Activated naive CD4-positive, alpha-beta T cell treated with anti-CD3 and anti-CD28 coated beads for 36 hours (primary cell): ENCODE data around the gene INO80E. TPM values are rescaled to one million over a fixed set of nuclear protein-coding genes. Genes with fewer than 3 reads are reported as not detected.
A peak's percentile ranks its signal among the peaks of the same experiment; 100 is the strongest.

Source experiments
- CTCF ChIA-PET: fragments of 350-600 bp; sonication (Branson Sonifier 250); formaldehyde crosslinking; loops from one replicate; lab custom pipeline; 2021; ENCODE audit warnings: antibody characterized with exemption; lab: Charles Lee
- DNase-seq: peaks from one replicate; pipeline ENCODE4 v3.0.0-alpha.2; 2020
- H3K27ac Mint-ChIP-seq: one replicate; pipeline ENCODE4 v1.8.0; 2021; ENCODE audit warnings: mild to moderate bottlenecking, mixed read lengths
- H3K27me3 Mint-ChIP-seq: one replicate; pipeline ENCODE4 v1.8.0; 2021; ENCODE audit warnings: low read depth, mixed read lengths
- H3K36me3 Mint-ChIP-seq: one replicate; pipeline ENCODE4 v1.8.0; 2021; ENCODE audit warnings: low read depth, mixed read lengths
- H3K4me1 Mint-ChIP-seq: one replicate; pipeline ENCODE4 v1.8.0; 2021; ENCODE audit warnings: low read depth, mixed read lengths
- H3K4me3 Mint-ChIP-seq: one replicate; pipeline ENCODE4 v1.8.0; 2021; ENCODE audit warnings: mild to moderate bottlenecking, moderate library complexity, mixed read lengths
- H3K9me3 Mint-ChIP-seq: one replicate; pipeline ENCODE4 v1.8.0; 2021; ENCODE audit warnings: mixed read lengths
- intact Hi-C: fragments of 100-400 bp; cut with micrococcal nuclease; formaldehyde crosslinking; loops from one replicate; pipeline ENCODE4 v1.15.1; 2023
- total RNA-seq, 2 experiments: library from RNA; stranded (reverse); gene quantifications; one replicate each; pipeline ENCODE4 v1.2.3, GENCODE V29; 2021

The INO80E gene
- total RNA-seq, 2 experiments from 2014 or later, result 62.0 to 65.4 TPM

GRCh38 chr16:29989111-29989858 is 6.8 kb upstream of the INO80E start:
- intact Hi-C loops, result no loop called here
- DNase-seq, result no peak
- no peak overlapping the region for H3K27ac Mint-ChIP-seq
- H3K27me3 Mint-ChIP-seq, result no peaks in the 10 kb centered on the region
- CTCF ChIA-PET, result interaction anchor here (0.6 to 1.4 kb wide), 2 partner anchors 43 to 66 kb away, joined by 3 read pairs; no protein-coding TSS in a partner anchor
- H3K9me3 Mint-ChIP-seq, result no peaks in the 10 kb centered on the region
- H3K4me1 Mint-ChIP-seq, result peaks cover 5% of the 10 kb centered on the region
- no peak overlapping the region for H3K4me3 Mint-ChIP-seq
- peaks cover 24% of the 10 kb centered on the region for H3K36me3 Mint-ChIP-seq

- H3K4me1 Mint-ChIP-seq, result peaks cover 13% of the 10 kb centered on the region
- no peaks in the 10 kb centered on the region for H3K27me3 Mint-ChIP-seq
- intact Hi-C loops, result no loop called here
- no peak overlapping the region for H3K4me3 Mint-ChIP-seq
- H3K27ac Mint-ChIP-seq, result no peak overlapping the region
- CTCF ChIA-PET, result no interaction called here
- H3K36me3 Mint-ChIP-seq, result peaks cover 26% of the 10 kb centered on the region
- no peaks in the 10 kb centered on the region for H3K9me3 Mint-ChIP-seq
- DNase-seq, result no peak
These were observed 6.0 kb upstream of the INO80E start for GRCh38 chr16:29990034-29990433.

GRCh38 chr16:29990883-29991570 is 5.0 kb upstream of the INO80E start:
- CTCF ChIA-PET, result no interaction called here
- Mint-ChIP-seq H3K36me3 (peaks cover 28% of the 10 kb centered on the region), H3K27ac (no peak overlapping the region), H3K27me3 (no peaks in the 10 kb centered on the region), H3K9me3 (no peaks in the 10 kb centered on the region), H3K4me1 (peaks cover 15% of the 10 kb centered on the region), H3K4me3 (no peak overlapping the region)
- intact Hi-C loops, result no loop called here
- no peak for DNase-seq

- Mint-ChIP-seq H3K4me3 (no peak overlapping the region), H3K9me3 (no peaks in the 10 kb centered on the region), H3K4me1 (peaks cover 15% of the 10 kb centered on the region), H3K36me3 (peaks cover 29% of the 10 kb centered on the region), H3K27ac (no peak overlapping the region), H3K27me3 (no peaks in the 10 kb centered on the region)
- CTCF ChIA-PET, result no interaction called here
- intact Hi-C loops, result no loop called here
- DNase-seq, result no peak
These were observed 4.5 kb upstream of the INO80E start for GRCh38 chr16:29991571-29991904.

DNA sequence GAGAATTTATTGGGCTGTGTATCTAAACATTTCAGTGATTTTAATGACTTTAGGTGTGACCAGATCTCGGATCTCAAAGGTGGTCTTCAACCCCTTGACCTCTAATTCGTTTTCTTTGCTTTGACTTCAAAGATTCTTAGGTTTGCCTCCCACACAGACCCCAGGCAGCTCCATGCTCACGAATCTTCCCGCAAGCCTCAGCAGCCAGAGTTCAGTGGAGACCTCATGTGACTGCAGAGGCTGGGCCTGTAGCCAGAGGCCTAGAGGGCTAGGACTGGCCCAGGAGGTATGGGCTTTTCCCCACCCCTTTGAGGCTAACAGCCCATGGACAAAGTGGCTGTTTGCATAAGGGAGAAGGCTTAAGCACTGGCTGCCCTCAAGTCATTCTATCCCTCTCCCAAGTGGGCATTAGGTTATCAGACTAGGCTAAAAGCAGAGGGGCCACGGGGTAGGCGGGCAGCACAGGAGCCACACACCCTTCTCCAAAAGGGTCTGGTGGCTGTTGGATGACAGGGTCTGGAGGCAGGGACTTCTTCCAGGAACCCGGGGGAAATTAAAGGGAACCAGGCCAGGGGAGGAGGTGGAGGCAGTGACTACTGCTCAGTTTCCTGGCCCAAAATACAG is 3.6 kb upstream of the INO80E start:
- Mint-ChIP-seq H3K4me3 (peak overlapping the region; percentile 9), H3K4me1 (peaks cover 19% of the 10 kb centered on the region), H3K9me3 (no peaks in the 10 kb centered on the region), H3K27me3 (no peaks in the 10 kb centered on the region), H3K27ac (peak overlapping the region; percentile 63), H3K36me3 (peaks cover 33% of the 10 kb centered on the region)
- CTCF ChIA-PET, result interaction anchor here (1.3 to 2.1 kb wide), 2 partner anchors 14 to 39 kb away, joined by 5 read pairs; no protein-coding TSS in a partner anchor
- no peak for DNase-seq
- intact Hi-C loops, result no loop called here

DNA sequence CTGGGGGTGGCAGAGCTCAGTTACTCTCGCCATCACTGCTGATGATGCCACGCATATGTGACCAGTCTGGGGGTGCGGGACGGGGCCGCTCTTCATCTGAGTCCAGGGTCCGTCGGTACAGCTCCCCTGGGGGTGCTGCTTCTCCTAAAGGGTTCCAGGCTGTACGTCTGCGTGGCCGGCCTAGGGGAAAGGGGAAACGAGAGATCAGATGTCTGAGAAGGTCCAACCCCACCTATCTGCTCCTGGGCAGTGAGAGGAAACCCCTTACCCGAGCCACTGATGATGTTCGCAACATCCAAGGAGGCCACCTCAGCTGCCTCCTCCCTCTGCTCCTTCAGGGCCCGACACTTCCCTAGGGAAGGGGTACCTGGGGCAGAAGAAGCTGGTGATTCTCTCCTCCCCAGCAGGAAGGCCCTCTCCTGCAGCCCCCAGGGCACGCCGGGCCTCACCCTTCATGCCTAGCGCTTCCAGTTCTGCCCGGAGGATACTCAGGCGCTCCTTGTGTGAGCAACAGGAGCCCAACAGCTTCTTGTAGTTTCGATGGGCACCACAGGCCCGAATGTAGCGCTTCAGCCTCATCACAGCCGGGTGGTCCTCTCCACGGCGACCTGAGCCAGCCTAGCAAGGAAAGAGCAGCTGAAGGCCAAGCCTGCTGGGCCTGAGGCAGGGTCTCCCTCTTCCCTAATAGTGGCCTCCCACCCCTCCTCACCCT is 2.7 kb upstream of the INO80E start:
- Mint-ChIP-seq H3K27ac (peak overlapping the region; percentile 98), H3K36me3 (peaks cover 38% of the 10 kb centered on the region), H3K4me3 (no peak overlapping the region), H3K27me3 (no peaks in the 10 kb centered on the region), H3K9me3 (no peaks in the 10 kb centered on the region), H3K4me1 (peaks cover 25% of the 10 kb centered on the region)
- intact Hi-C loops, result no loop called here
- CTCF ChIA-PET, result interaction anchor here (1.3 to 2.1 kb wide), 2 partner anchors 13 to 39 kb away, joined by 5 read pairs; no protein-coding TSS in a partner anchor
- no peak for DNase-seq

DNA sequence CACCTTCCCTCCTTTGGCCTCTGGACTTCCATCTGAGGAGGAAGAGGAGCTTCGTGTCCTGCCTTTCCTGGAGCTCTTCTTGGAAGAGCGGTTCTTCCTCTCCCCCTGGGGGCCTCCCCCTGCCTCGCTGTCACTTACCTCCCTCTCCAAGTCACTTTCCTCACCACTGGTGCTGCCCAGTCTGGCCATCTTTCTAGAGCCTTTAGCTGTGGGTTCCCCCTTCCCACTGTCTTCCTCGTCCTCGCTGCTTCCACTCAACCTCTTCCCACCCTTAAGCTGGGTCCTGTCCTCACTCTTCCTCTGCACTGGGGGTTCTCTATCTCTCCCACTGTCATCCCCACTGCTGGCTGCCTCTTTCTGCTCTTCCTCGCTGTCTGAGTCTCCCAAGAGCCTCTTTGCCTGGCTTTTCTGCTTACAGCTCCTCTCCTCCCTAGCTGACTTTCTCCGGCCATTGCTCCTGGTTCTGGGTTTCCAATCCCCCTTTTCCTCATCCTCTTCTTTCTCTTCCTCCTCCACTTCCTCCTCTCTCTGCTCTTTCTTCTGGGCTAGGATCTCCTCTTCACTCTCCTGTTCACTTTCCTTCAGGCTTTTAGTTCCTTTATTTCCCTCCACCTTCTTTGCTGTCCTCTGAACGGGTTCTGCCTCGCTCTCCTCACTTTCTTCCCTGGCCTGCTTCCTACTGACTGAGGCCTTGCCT is 2.0 kb upstream of the INO80E start:
- Mint-ChIP-seq H3K27me3 (no peaks in the 10 kb centered on the region), H3K4me1 (peaks cover 28% of the 10 kb centered on the region), H3K9me3 (no peaks in the 10 kb centered on the region), H3K27ac (peak overlapping the region; percentile 98), H3K36me3 (peaks cover 39% of the 10 kb centered on the region), H3K4me3 (peak overlapping the region; percentile 98)
- no peak for DNase-seq
- CTCF ChIA-PET, result interaction anchor here (1.3 to 2.1 kb wide), 2 partner anchors 12 to 38 kb away, joined by 5 read pairs; no protein-coding TSS in a partner anchor
- intact Hi-C loops, result no loop called here

DNA sequence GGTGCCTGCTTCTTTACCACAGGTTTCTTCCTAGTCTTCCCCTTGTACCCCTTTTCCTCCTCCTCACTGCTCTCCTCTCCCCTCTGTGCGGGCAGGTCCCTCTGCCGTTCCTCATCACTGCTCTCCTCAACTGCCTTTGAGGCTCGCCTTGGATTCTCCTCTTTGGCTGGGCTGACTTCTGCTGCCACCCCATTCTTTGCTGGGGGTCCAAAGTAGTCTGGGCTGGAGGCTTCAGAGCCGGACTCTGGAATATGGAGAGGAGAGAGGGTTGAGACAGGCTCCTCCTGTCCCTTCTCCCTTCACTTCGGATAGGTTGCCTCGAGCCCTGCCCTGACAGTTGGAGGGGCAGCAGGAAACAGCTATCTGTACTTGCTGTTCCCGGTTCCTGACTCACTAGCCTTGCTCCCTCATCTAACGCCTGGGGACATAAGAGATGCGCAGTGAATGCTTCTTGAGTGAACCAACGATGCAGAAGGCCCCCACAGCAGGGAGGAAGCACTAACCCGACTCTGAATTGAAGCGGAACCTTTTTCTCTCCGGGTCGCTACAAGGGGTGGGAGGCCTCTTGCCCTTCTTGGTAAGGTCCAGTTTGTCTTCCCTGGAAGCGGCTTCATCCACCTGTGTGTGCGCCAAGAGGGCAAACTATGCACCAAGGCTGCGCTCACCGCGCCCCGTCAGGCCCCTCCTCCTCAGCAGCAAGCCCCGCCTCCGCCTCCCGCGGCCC is 1.3 kb upstream of the INO80E start:
- intact Hi-C loops, result loop anchor here (1.0 kb wide), 5 partner anchors 21 to 189 kb away; partner anchors contain the start of genes ALDOA, CDIPT, KCTD13 and TAOK2
- Mint-ChIP-seq H3K9me3 (no peaks in the 10 kb centered on the region), H3K4me3 (peak overlapping the region; percentile 98), H3K27me3 (no peaks in the 10 kb centered on the region), H3K36me3 (peaks cover 41% of the 10 kb centered on the region), H3K27ac (peak overlapping the region; percentile 98), H3K4me1 (peaks cover 30% of the 10 kb centered on the region)
- CTCF ChIA-PET, result no interaction called here
- peak; percentile 77 for DNase-seq

- no peaks in the 10 kb centered on the region for H3K9me3 Mint-ChIP-seq
- CTCF ChIA-PET, result interaction anchor here (1.2 kb wide), 1 partner anchor 293 kb away, joined by 3 read pairs; no protein-coding TSS in a partner anchor
- peak within 1 kb of the TSS; percentile 98 for H3K4me3 Mint-ChIP-seq
- intact Hi-C loops, result loop anchor here (1.0 kb wide), 5 partner anchors 22 to 190 kb away; partner anchors contain the start of genes ALDOA, CDIPT, KCTD13 and TAOK2
- peaks cover 32% of the 10 kb centered on the region for H3K4me1 Mint-ChIP-seq
- peak within 1 kb of the TSS; percentile 98 for H3K27ac Mint-ChIP-seq
- DNase-seq, result peak; percentile 92
- peaks cover 41% of the 10 kb centered on the region for H3K36me3 Mint-ChIP-seq
- no peaks in the 10 kb centered on the region for H3K27me3 Mint-ChIP-seq
These were observed 624 bp upstream of the INO80E start, which contains the start of gene HIRIP3 for GRCh38 chr16:29995324-29995910. Gene HIRIP3, minus strand, starts transcription at chr16:29995617. Its CDS starts 12 bp downstream, at chr16:29995605.

- intact Hi-C loops, result no loop called here
- H3K4me1 Mint-ChIP-seq, result peaks cover 32% of the 10 kb centered on the region
- peak overlapping the region; percentile 98 for H3K4me3 Mint-ChIP-seq
- CTCF ChIA-PET, result interaction anchor here (0.6 to 1.2 kb wide), 3 partner anchors 78 to 298 kb away, joined by 3 read pairs; no protein-coding TSS in a partner anchor
- no peaks in the 10 kb centered on the region for H3K27me3 Mint-ChIP-seq
- no peak for DNase-seq
- peak overlapping the region; percentile 98 for H3K27ac Mint-ChIP-seq
- H3K9me3 Mint-ChIP-seq, result no peaks in the 10 kb centered on the region
- H3K36me3 Mint-ChIP-seq, result peaks cover 38% of the 10 kb centered on the region
These were observed 767 bp downstream of the INO80E start for GRCh38 chr16:29996766-29997250.
